ENCODE measurements around the gene SPRED2. TPM values are rescaled to one million over a fixed set of nuclear protein-coding genes. Genes with fewer than 3 reads are reported as not detected.

SPRED2 gene
- total RNA-seq, 1 experiment from 2014 or later = 33.3 TPM

GRCh38 chr2:65421432-65421748 is 11.0 kb downstream of the SPRED2 start:
- intact Hi-C loops (cut with micrococcal nuclease; ENCODE audit: unreplicated experiment) = no loop called here
- no peaks in the 10 kb centered on the region for H3K36me3 Mint-ChIP-seq (ENCODE audit: insufficient read depth, unreplicated experiment)
- H3K4me1 Mint-ChIP-seq (ENCODE audit: low read depth, unreplicated experiment) = peaks cover 39% of the 10 kb centered on the region
- BruUV-seq (replicated peaks) = no TSS peak
- H3K27me3 Mint-ChIP-seq (ENCODE audit: unreplicated experiment) = no peaks in the 10 kb centered on the region
- CTCF ChIA-PET = no interaction called here
- H3K4me3 Mint-ChIP-seq (ENCODE audit: low read depth, unreplicated experiment) = no peak overlapping the region
- H3K27ac Mint-ChIP-seq (ENCODE audit: unreplicated experiment) = no peak overlapping the region
- DNase-seq = no peak
- H3K9me3 Mint-ChIP-seq (ENCODE audit: low read depth, unreplicated experiment) = no peaks in the 10 kb centered on the region
- no peak for TF ChIP-seq CTCF (IDR thresholded peaks at IDR 0.05; ENCODE audit: unreplicated experiment)

- no TSS peak for BruUV-seq (replicated peaks)
- Mint-ChIP-seq H3K27me3 (ENCODE audit: unreplicated experiment) (no peaks in the 10 kb centered on the region), H3K9me3 (ENCODE audit: low read depth, unreplicated experiment) (no peaks in the 10 kb centered on the region), H3K27ac (ENCODE audit: unreplicated experiment) (no peak overlapping the region), H3K4me1 (ENCODE audit: low read depth, unreplicated experiment) (peaks cover 44% of the 10 kb centered on the region), H3K36me3 (ENCODE audit: insufficient read depth, unreplicated experiment) (no peaks in the 10 kb centered on the region), H3K4me3 (ENCODE audit: low read depth, unreplicated experiment) (no peak overlapping the region)
- intact Hi-C loops (cut with micrococcal nuclease; ENCODE audit: unreplicated experiment) = no loop called here
- no peak for TF ChIP-seq CTCF (IDR thresholded peaks at IDR 0.05; ENCODE audit: unreplicated experiment)
- DNase-seq = no peak
- CTCF ChIA-PET = no interaction called here
Measured at GRCh38 chr2:65420712-65421431, 11.5 kb downstream of the SPRED2 start.

GRCh38 chr2:65417509-65418085 is 14.8 kb downstream of the SPRED2 start:
- Mint-ChIP-seq H3K27ac (ENCODE audit: unreplicated experiment) (peak overlapping the region; percentile 18), H3K27me3 (ENCODE audit: unreplicated experiment) (no peaks in the 10 kb centered on the region), H3K4me1 (ENCODE audit: low read depth, unreplicated experiment) (peaks cover 57% of the 10 kb centered on the region), H3K36me3 (ENCODE audit: insufficient read depth, unreplicated experiment) (no peaks in the 10 kb centered on the region), H3K9me3 (ENCODE audit: low read depth, unreplicated experiment) (no peaks in the 10 kb centered on the region), H3K4me3 (ENCODE audit: low read depth, unreplicated experiment) (no peak overlapping the region)
- no TSS peak for BruUV-seq (replicated peaks)
- DNase-seq = no peak
- intact Hi-C loops (cut with micrococcal nuclease; ENCODE audit: unreplicated experiment) = no loop called here
- no peak for TF ChIP-seq CTCF (IDR thresholded peaks at IDR 0.05; ENCODE audit: unreplicated experiment)
- CTCF ChIA-PET = interaction anchor here (1.2 to 1.5 kb wide), 2 partner anchors 11 to 34 kb away, joined by 3 to 4 read pairs; no protein-coding TSS in a partner anchor

- Mint-ChIP-seq H3K36me3 (ENCODE audit: insufficient read depth, unreplicated experiment) (no peaks in the 10 kb centered on the region), H3K27ac (ENCODE audit: unreplicated experiment) (peak overlapping the region; percentile 18), H3K9me3 (ENCODE audit: low read depth, unreplicated experiment) (no peaks in the 10 kb centered on the region), H3K27me3 (ENCODE audit: unreplicated experiment) (no peaks in the 10 kb centered on the region), H3K4me1 (ENCODE audit: low read depth, unreplicated experiment) (peaks cover 59% of the 10 kb centered on the region), H3K4me3 (ENCODE audit: low read depth, unreplicated experiment) (no peak overlapping the region)
- CTCF ChIA-PET = interaction anchor here (0.6 to 1.2 kb wide), 2 partner anchors 10 to 790 kb away, joined by 3 read pairs; no protein-coding TSS in a partner anchor
- no peak for TF ChIP-seq CTCF (IDR thresholded peaks at IDR 0.05; ENCODE audit: unreplicated experiment)
- intact Hi-C loops (cut with micrococcal nuclease; ENCODE audit: unreplicated experiment) = no loop called here
- no TSS peak for BruUV-seq (replicated peaks)
- peak; percentile 61 for DNase-seq
Measured at GRCh38 chr2:65416945-65417344, 15.5 kb downstream of the SPRED2 start.
